GM03348 (cell line): ENCODE data around the gene PSME3IP1.
"Not testable (repeated sequence)": the region's sequence is repeated elsewhere in the genome, so short reads cannot be mapped to it uniquely, and the experiment has no call there.

ENCODE experiments used
- DNase-seq: peaks from one replicate; pipeline ENCODE4 v3.0.0; 2012; ENCODE audit warnings: low spot score

Gene PSME3IP1, protein sequence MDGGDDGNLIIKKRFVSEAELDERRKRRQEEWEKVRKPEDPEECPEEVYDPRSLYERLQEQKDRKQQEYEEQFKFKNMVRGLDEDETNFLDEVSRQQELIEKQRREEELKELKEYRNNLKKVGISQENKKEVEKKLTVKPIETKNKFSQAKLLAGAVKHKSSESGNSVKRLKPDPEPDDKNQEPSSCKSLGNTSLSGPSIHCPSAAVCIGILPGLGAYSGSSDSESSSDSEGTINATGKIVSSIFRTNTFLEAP

DNA sequence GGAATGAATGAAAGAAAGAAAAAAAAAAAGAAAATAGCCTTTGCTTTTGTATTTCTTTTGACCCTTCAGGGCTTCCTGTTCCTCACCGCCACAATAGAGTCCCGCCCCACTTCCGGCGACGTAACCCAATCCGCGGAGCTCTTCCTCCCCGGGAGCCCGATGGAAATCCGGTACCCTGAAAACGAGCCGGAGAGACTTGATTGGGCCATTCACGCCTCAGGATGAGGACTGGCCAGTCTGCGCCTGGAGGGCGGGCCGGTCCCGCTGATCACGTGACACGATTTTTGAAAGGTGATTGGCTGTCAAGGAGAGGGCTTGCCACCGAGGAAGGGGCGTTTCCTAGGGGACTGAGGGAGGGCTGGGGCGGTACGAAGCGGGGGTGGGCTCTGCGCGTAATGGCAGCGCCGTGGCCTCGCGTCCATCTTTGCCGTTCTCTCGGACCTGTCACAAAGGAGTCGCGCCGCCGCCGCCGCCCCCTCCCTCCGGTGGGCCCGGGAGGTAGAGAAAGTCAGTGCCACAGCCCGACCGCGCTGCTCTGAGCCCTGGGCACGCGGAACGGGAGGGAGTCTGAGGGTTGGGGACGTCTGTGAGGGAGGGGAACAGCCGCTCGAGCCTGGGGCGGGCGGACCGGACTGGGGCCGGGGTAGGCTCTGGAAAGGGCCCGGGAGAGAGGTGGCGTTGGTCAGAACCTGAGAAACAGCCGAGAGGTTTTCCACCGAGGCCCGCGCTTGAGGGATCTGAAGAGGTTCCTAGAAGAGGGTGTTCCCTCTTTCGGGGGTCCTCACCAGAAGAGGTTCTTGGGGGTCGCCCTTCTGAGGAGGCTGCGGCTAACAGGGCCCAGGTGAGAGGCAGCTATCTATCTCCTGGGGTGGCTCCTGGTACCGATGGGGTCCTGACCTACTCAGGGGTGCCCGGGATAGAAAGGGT lies at the start of gene PSME3IP1, which contains the start of gene RSPRY1:
TSS of gene PSME3IP1 (minus strand) at position 95 of the 927 bp plus-strand sequence. CDS start 12,185 bp downstream, outside the sequence.
TSS of gene RSPRY1 (plus strand) at position 385 of the 927 bp plus-strand sequence. CDS start 18,330 bp downstream, outside the sequence.
- DNase-seq = peak; percentile 100

DNA sequence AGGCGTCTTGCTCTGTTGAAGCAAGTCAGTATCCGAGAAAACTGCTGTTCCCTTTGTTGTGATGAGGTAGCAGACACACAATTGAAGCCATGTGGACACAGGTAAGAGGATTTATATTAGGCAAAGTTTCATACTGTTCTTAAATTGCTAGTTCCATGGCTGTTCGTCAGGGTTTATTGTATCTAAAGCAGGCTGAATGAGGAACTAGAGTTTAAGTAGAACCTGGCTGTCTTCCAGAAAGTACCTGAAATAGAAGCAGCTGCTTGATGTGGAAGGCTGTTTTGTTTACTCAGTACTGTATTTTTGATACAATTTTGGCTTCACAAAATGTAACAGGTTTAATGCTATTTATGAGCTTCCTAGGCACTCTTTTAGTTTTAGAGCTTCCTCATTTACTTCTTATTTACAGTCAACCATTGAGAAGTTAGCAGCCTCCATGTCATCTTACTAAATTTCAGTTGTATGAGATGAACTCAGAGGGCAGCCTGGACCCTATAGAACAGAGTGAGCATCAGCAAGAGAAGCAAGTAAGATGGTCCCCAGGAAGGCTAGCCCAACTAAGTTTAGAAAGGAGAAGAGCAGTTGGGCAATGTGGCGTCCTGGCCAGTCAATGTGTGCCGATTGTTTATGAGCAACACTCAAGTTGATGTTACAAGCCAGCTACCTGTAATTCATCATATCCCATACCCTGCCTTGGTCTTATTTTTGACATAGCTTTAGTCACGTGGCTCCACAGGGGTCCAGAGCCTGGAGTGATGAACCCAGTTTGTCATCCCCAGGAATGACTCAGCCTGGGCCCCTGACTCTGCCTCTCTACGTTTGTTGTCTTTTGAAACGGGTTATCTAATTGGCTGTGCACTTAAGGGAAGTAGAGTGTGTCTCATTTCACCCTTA lies 49.5 kb upstream of the PSME3IP1 start:
- no peak for DNase-seq

DNA sequence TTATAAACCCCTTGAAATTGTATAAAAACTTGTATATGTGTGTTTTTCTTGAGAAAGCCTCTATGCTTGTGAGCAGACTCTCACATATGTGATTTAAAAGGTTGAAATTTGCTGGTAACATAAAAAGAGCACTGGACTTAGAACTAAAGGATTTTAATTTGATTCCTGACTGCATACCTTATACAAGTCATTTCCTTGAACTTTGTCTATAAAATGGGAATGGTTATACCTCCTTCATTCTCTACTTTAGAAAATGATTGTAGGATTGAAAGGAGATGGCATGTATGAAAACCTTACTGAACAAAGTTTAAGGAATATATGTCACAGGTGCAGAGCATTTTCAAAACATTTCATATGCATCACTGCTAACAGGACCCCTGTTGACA lies 48.9 kb upstream of the PSME3IP1 start:
- no peak for DNase-seq

DNA sequence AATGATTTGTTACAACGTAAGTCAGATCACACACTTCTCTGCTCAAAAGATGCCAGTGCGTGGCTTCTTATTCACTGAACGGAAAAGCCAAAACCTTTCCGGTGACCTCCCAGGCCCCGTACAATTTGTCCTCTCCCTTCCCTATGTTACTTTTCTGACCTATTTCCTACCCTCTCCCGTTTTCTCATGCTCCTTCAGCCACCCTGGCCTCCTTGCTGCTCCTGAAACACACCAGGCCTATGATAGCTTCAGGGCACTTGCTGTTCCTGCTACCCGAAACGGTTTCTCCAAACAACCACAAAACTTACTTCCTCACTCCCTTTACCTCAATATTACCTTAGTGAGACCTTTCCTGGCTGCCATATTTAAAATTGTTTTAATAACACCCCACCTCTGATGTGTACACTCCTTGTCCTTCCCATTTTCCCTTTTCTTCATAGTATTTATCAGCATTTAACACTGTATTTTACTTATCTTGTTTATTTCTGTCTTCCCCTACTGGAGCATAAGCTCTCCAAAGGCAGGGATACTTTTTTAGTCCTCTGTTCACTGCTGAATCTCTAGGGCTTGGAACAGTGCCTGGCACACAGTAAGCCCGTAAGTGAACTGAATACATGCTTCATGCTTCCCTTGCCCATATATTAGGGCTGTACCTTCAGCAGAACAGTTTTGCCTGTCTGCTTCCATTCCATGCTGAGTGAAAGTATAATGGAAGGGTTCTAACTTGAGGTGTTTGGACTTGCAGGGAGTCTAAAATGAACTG lies 48.3 kb upstream of the PSME3IP1 start:
- no peak for DNase-seq

DNA sequence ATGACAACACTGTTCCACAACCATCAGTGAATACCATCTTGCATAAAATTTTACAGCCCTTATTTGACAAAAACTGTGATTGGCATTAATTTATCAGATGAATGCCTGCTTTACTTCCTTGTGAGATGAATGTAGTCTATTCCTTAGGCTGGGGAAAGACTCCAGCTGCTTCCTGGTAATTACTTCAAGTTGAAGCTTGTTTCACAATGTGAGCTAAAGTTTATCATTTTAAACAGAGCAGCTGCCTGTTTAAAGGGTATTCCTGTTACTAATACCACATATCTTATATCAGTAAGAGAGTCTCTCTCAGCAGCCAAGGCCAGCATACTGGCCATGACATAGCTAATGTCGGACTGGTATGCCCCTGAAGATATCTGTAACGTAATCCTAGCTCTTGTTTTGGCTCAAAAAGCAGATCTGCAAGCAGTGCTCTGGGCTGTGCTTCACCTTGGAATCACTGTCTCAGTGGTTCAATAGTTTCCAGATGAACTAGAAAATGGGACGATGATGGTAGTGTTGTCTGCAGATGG lies 46.0 kb upstream of the PSME3IP1 start:
- DNase-seq = no peak

DNA sequence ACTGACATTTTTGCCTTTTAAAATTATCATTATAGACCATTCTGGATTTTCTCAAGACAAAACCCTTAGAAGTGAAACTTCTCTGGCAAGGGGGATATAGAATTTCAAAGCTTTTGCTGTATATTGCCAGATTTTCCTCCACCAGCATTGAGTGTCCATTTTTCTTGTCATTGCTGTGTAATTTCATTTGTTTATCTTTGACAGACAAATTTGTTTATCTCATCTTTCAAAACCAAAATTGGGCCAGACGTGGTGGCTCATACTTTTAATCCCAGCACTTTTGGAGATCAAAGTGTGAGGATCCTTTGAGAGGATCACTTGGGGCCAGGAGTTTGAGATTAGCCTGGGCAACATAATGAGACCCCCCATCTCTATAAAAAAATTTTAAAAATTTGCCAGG lies 43.2 kb upstream of the PSME3IP1 start:
- DNase-seq = no peak

DNA sequence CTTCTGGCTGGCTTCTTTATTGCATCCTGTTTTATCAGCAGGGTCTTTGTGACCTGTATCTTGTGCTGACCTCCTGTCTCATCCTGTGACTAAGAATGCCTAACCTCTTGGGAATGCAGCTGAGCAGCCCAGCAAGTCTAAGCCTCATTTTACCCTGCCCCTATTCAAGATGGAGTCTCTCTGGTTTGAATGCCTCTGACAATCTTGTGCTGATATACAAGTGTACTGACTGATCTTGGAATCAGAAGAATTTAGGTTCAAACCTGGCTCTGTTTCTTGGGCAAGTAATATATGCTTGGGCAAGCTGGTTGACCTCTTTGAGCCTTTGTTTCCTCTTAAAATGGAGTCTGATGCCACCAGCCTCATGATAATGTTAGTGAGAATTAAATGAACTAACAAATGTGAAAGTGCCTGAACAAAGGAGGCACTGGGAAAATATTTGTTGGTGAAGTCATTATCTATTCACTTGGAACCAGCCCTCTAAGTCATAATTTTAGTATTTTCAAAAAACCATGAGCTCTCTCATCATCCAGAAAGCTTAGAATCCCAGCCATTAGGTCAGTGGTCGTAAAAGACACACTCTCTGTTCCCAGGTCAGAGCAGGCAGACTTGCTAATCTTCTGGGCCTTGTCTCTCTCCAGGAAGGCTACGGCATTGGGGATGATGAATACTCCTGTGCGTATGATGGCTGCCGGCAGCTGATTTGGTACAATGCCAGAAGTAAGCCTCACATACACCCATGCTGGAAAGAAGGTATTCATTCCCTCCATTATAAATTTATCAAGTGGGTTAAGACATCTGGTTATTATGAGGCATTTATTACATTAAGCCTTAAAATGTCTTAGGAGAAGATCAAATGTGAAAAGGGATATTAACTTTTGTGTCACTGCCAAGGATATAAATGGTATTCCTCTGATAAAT lies 41.1 kb upstream of the PSME3IP1 start:
- no peak for DNase-seq

DNA sequence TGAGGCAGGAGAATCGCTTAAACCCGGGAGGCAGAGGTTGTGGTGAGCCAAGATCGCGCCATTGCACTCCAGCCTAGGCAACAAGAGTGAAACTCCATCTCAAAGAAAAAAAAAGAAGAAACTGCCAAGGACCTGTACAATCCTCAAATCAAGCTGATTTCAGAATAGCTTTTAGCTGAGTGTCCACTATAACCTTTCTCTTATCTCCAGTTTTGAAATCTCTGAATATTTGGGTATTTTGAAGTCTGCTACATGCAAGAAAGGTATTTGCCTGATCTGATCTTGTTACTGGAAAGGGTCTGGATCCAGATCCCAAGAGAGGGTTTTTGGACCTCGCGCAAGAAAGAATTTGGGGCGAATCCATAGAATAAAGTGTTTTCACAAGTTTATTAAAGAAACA lies 40.1 kb upstream of the PSME3IP1 start:
- DNase-seq = no peak

DNA sequence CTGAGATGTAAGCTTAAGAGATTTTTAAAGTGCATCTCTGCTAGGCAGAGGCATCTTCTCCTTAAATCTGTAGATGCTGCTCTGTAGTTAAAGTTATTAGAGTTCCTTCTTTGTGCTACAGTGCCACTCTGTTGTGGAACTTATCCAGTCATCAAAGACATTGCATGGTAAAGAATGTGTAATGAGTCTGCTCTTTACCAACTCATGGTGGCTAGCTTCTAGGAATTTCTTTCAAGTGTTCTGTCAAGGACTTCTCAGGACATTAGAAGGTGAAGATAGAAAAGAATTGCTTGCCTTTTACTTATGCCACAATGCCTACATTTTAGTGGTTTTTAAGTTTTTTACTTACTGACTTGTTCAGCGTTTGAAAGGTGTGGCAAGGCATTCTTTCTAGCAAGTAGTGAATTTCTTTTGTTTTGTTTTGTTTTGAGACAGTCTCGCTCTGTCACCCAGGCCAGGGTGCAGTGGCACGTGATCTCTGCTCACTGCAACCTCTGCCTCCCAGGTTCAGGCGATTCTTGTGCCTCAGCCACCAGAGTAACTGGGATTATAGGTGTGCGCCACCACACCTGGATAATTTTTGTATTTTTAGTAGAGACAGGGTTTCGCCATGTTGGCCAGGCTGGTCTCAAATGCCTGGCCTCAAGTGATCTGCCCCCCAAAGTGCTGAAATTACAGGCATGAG lies 39.0 kb upstream of the PSME3IP1 start:
- no peak for DNase-seq

DNA sequence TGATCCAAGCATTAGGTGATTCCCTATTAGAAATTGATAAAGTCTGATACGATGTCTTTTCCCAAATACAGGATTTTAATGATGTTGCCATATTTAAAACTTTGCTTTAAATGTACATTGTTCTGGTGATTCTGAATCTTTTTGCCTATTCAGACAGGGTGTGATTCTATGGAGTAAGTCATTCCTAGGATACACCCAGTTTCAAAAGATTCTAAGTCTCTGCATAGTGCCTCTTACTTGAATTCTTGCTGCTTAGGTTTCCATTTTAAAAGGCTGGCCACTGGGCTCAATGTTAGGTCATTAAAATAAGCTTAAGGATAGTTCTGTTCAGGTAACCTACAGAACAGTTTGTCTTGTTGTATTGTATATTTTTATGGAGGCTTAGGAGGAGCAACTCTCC lies 37.2 kb upstream of the PSME3IP1 start:
- no peak for DNase-seq

DNA sequence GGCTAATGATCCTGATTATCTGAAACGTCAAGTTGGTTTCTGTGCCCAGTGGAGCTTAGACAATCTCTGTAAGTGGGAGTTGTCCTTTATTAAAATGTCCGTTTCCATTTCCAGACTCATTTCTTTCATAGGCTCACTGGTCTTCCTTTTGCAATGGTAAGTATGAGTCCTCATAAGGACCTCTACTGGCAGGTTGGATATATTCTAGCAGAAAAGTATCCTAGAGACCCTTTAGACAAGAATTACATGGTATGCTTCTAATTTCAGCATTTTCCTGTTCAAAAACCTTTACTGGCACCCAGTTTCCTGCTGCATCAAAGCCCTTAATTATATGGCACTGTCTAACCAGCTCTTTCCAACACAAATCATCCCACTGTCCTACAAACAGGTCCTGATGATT lies 31.1 kb upstream of the PSME3IP1 start:
- no peak for DNase-seq

DNA sequence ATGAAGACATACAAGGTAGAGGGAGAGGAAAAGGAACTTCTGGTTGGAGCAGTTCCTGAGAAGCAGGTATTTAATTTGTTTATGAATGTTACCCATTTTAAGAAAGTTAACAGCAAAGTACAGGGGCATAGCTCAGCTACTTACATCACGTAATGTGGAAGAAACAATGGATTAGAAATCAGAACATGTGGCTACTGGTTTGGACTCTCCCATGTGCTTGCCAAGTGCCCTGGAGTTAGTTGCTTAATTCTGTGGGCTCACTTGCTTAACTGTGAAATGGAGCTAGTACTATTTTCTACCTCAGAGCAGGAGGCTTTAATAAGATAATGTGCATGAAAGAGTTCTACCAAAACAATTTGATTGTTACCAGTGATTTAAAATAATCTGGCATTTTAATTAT lies 27.6 kb upstream of the PSME3IP1 start:
- no peak for DNase-seq

DNA sequence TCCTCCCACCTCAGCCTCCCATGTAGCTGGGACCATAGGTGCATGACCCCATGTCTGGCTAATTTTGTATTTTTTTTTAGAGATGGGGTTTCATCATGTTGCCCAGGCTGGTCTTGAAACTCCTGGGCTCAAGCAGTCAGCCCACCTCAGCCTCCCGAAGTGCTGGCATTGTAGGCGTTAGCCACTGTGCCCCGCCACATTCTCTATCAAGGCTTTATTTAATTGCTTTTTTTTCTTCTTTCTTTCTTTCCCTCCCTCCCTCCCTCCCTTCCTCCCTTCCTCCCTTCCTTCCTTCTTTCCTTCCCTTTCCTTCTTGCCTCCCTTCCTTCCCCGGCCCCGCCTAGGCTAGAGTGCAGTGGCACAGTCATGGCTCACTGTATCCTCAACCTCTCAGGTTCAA lies 23.9 kb upstream of the PSME3IP1 start:
- no peak for DNase-seq

DNA sequence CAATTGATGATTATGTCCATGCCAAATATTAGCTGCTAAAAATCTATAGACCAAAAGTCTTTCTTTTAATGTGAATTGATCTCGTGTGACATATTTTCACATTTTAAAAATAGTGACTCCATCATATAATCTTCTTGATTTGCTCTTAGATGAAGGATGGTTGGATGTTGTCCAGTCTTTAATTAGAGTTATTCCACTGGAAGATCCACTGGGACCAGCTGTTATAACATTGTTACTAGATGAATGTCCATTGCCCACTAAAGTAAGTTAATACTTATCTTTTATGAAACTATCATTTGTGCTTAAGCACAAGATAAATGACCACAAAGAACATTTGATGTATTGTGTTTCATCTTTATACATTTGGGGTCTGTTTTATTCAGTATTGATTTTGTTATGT lies 23.1 kb upstream of the PSME3IP1 start:
- DNase-seq = no peak

DNA sequence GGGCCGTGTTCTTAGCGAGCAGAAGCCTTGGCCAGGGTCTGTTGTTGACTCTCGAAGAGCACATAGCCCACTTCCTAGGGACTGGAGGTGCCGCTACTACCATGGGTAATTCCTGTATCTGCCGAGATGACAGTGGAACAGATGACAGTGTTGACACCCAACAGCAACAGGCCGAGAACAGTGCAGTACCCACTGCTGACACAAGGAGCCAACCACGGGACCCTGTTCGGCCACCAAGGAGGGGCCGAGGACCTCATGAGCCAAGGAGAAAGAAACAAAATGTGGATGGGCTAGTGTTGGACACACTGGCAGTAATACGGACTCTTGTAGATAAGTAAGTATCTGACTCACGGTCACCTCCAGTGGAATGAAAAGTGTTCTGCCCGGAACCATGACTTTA lies 18.8 kb upstream of the PSME3IP1 start:
- no peak for DNase-seq

DNA sequence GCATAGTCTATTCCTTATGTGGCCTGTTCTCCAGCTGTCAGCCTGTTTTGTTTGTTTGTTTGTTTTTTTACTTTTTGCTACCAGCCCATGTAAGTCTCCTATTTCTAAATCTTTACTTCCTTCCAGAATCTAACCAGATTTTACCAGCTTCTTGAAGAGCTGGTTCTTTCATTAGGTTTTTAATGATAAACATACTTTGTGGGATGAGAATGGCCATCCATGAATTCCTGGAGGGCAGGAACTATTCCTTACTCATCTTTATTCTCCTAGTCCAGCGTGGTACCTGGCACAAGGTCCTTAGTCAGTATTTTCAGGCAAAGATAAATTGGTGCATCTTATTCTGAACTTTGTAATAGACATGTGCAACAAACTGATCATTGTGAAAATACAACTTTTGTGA lies 17.6 kb upstream of the PSME3IP1 start:
- DNase-seq = no peak

DNA sequence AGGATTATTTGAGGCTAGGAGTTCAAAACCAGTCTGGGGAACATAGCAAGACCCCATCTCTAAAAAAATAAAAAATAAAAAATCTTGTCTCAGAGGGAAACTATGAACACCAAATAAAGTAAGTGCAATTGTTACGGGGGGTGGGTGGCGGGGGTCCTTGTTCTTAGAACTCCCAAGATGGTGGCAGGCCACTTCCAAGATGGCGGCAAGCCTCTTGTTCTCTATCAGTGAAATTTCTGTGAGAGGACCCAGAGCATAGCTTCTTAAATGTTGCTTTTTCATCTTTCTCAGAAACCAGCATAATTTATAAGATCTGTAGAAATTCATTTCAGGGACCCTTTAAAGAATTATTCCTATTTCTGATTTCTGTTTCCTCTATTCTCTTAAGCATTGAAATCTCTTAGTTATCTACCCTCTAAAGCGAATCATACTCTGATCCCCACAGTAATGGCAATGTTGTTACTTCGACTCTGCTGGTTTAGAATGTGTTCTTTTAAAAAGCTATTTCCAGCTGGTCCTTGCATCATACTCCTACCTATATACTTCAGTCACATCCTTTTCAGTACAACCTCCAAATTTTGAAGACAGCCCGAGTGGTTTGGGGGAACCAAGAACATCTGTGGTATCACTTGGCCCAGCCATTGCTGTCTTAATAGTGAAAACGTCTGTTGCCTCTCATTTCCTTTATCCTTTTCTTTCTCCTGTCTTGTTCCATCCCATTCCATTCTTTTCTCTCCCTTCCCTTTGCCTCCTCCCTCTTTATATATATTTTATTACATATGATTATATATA lies 16.5 kb upstream of the PSME3IP1 start:
- no peak for DNase-seq

DNA sequence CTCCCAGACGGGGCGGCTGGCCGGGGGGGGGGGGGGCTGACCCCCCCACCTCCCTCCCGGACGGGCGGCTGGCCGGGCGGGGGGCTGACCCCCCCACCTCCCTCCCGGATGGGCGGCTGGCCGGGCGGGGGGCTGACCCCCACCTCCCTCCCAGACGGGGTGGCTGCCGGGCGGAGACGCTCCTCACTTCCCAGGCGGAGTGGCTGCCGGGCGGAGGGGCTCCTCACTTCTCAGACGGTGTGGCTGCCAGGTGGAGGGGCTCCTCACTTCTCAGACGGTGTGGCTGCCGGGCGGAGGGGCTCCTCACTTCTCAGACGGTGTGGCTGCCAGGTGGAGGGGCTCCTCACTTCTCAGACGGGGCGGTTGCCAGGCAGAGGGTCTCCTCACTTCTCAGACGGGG lies 15.1 kb upstream of the PSME3IP1 start:
- not testable (repeated sequence) for DNase-seq

DNA sequence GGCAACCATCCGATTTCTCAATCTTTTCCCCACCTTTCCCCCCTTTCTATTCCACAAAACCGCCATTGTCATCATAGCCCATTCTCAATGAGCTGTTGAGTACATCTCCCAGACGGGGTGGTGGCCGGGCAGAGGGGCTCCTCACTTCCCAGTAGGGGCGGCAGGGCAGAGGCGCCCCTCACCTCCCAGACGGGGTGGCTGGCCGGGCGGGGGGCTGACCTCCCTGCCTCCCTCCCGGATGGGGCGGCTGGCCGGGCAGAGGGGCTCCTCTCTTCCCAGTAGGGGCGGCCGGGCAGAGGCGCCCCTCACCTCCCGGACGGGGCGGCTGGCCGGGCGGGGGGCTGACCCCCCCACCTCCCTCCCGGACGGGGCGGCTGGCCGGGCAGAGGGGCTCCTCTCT lies 14.5 kb upstream of the PSME3IP1 start:
- DNase-seq = not testable (repeated sequence)
